ENCODE data around the gene PPFIBP2.
"Not testable (repeated sequence)": the region's sequence is repeated elsewhere in the genome, so short reads cannot be mapped to it uniquely, and the experiment has no call there.

Gene PPFIBP2

DNA sequence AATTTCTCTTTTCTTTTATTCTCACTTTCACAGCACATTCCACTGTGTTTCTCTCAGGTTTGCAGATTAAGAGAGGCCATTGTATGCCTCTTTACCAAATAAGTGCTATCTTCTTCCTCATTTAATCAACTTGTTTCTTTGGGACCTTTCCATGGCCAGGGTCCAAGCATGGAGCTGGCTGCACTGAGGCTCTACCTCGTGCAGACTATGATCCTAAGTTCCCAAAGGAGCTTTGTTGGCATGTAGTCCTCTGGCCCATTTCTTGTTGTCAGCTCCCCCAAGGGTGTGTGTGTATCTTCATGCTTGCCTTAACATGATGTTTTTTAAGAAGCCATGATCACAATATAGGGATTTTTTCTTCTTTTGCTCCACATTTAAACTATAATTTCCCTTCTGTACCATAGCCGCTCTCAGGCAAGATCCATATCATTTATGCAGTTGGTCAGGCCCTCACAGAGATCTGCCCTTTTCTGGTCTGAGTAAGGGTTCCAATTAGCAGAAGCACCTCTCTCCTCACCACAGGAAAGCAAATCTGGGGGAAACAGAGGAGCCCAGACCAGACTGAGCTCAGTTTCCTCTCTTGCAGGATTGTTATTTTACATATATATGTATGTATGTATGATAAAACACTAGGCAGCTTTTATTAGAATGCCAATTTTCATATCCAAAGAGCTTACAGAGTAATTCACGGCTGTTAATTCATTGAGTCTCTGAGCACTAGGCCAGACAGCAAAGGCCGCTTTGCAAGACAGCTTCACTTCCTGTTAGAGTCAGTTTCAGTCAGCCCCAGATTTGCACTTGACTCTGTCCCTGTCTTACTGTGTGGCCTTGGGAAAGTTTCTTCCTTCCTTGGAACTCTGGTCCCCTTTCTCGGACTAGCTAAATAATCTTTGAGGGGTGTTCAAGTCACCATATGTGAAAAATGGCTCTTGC is 125.2 kb downstream of the PPFIBP2 start:
- no peak for DNase-seq

DNA sequence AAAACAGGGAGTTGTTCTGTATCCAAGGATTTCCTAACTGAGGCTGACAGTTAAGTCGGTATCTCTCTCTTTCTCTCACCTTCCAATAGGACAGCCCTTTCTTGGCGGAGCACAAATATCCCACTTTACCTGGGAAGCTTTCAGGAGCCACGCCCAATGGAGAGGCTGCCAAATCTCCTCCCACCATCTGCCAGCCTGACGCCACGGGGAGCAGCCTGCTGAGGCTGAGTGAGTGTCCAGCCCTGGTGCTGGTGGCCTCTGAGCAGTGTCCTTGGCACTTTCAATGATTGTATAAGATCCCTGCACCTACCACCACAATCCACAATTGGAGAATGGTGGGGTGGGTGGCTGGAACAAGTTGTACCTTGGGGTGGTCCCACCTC is 125.8 kb downstream of the PPFIBP2 start:
- no peak for DNase-seq

DNA sequence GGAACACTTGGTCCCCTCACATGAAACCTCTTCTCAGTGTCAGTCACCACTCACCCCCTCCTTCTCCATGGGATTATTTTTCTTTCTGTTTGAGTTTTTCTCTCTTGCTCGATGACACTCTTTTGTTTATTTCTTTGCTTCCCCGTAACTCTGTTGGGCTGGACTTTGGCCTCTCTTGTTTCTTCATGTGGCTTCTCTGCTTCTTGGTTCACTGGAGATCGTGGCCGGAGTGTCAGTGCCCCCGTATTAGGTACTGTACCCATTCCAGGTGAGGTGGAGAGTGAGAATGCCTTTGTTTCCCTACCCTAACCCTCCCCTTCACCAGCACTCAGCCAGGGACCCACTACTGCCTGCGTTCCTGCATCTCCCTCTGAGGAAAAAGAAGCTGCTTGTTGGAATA is 127.0 kb downstream of the PPFIBP2 start:
- no peak for DNase-seq

DNA sequence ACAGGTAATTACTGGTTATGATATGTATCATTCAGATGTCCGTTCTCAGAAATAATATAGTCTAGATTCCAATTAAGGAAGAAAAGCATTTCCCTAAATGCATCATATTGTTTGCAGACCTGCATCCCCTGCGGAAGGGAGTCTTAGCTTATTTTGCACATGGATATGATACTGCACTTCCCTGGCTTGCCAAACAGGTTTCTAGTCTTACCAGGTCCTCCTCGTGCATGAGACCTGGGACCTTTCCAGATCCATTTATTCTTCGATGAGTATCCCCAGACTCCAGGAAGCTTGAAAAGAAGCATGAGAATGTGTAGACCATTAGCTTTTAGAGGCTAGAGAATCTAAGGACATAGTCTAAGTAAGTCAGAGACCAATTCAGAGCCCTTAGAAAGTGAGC is 128.9 kb downstream of the PPFIBP2 start:
- no peak for DNase-seq

DNA sequence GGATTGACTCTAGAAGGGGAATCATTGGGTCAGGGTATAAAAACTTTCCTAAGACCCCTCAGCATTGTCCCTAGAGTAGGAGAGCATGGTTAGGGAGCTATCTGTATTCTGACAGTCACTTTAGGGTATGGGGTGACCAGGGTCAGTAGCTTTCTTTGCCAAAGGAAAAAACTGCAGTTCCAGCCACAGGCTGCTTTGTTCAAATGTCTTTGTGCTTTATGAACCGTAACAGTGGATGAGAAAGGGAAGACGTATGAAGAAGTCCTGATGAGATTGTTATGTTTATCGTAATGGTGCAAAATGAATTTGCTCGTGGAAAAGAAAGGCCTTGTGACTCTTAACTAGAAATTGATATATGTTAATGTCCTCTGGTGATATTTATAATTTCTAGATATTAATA is 129.5 kb downstream of the PPFIBP2 start:
- DNase-seq, result no peak

DNA sequence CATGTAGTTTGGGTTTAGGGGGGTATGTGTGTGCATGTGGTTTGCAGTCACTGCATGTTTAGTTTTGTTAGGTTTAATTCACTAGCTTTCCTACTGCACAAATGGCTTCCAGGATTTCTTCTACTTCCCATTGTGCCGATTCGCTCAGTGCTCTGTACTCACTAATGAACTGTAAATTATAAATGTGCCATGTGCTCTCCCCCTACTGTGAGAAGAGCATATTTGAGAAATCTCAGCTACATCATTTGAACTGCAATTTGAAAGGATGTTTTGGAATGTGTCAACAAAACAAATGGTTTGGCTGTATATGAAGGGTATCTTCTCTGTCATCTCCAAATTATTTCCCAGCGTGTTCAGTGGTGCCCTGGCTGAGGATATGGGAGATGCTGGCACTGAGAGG is 131.4 kb downstream of the PPFIBP2 start:
- DNase-seq, result no peak

DNA sequence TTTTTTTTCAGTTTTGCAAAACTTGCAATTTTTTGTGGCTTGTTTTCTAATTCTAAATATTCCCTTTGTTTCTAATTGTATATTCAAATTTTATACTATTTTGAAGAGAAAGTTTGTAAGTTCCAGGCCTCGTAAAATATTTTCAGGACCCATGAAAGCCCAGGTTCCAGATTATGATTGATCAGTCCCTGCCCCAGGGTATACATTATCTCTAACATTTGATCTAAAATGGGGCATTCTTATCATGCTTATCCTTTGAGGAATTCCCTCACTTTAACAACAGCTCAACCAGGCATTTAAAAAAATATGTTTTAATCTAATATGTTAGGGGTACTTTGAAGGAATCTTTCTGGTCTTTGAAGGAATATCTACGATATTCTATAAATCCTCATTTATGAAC is 133.1 kb downstream of the PPFIBP2 start:
- no peak for DNase-seq

DNA sequence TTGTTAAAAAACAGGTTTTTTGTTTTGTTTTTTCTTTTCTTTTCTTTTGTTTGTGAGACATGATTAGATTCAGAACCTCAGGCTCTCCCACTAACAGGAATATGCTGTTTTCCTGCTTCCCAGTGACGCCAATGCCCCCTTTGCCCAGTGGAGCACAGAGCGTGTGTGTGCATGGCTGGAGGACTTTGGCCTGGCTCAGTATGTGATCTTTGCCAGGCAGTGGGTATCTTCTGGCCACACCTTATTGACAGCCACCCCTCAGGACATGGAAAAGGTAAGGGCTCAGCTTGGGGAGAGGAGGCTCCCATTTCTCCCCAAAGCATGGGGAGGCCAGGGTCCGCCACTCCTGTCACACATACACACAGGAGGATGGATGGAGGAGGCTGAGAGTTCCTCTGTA is 134.5 kb downstream of the PPFIBP2 start:
- no peak for DNase-seq

DNA sequence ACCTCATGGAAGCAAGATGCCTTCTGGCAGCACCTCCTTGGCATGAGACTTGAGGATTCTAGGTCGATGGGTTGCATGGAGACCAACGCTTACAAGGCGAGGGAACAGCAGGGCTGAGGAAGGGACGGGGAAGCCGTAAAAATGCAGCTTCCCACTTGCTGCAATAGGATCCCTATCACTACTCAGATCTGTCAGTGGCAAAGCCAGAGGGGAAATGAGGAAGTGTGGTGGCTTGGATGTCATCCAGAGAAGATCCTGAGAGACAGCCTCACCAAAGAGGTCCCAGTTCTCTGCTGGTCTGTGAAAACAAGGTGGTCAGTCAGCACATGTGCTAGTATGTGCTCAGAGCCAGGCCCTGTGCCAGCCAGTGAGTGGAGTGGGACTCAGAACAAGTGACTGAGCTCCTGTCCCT is 137.3 kb downstream of the PPFIBP2 start:
- DNase-seq, result no peak

DNA sequence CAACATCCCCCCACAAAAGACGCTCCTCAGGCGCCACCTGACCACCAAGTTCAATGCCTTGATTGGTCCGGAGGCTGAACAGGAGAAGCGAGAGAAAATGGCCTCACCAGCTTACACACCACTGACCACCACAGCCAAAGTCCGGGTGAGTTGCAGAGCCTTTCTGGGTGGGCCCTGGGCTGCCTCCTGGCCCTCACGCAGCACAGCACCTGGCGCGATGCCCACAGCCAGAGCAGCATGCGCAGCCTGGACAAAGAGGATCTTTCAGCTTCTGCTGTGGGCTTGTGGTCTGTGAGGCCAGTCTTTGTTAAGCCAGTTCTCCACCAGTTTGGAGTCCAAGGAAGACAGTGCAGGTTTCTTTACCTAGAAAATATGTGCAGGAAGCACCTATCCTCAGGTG is 137.9 kb downstream of the PPFIBP2 start:
- DNase-seq, result no peak

DNA sequence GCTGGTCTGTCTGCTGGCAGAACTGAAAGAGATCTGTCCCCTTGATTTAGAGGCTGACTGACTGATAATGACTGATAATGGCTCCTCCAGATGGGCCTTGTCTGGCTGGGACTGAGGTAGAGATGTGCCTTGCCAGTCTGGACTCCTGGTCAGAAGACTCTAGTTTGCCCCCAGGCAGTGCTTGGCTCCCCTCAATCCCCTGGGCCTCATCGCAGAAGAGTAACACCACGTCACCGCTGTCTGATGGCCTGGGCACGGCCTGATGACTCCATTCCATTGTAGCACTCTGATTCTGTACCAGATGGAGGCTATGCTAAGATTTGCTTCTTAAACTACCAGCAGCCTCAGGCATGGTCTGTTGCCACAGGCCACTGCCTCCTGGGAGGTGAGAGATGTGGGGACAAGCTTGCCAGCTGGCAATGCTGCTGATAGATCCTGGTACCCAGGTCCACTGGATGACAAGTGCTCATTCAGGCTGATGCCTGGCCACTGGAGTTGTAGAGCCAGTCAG is 140.5 kb downstream of the PPFIBP2 start:
- no peak for DNase-seq

DNA sequence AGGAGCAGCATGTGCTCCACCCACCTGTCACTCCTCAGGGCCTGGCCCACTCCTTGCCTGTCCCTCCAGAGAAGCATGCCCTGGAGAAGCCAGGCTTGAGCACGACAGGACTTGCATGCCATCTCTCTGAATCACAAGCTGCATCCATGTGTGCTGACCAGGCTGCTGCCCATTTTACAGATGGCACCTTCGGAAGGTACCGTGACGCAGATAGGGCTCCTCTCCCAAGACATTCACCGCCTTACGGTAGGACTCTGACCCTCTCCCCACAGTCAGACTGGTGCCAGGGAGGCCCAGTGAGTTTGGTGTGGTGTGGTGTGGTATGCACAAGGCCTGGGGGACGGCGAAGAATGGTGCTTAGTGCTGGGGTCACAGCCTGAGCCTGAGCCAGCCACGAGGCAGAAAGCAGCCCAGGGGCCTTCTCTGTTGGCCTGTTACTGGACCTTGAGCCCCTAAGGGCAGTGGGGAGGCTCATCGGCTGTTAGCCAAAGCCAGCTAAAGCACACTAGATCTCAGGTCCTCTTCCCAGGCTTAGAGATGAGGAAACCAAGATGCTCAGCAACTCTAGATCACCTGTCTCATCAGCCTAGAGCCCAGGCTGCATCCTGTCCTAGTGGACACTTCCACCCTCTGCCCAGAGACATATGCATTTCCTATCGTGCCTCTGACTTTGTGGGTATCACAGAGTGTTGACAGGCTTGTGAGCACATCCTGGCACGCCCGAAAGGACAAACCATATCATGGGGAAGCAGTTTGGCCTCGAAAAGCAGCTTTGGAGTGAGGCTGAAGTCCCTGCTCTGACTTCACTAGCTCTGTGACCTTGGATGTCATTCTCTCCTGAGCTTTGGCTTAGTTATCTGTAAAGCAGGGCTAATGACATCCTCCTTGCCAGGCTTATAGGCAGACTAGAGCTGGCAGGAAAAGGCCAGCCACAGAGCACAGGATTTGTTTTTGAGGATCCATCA is 141.7 kb downstream of the PPFIBP2 start:
- no peak for DNase-seq

DNA sequence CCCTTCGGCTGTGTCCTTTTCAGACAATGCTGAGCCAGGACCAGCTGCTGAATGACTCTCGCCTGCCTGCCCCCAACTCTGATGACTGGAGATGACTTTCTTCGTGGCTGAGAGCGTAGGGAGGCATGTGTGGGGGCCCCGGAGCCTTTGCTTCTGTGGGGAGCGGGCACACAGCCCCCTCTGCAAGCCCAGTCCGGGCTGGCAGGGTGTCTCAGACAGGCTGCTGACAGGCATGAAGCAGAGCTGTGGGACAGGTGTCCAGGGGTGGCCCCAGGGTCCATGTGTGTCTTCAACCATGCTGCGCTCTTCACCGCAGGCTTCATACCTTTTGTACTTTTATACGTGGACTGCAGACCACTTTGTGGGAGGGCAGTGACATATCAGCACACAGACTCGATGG is 142.9 kb downstream of the PPFIBP2 start:
- no peak for DNase-seq

DNA sequence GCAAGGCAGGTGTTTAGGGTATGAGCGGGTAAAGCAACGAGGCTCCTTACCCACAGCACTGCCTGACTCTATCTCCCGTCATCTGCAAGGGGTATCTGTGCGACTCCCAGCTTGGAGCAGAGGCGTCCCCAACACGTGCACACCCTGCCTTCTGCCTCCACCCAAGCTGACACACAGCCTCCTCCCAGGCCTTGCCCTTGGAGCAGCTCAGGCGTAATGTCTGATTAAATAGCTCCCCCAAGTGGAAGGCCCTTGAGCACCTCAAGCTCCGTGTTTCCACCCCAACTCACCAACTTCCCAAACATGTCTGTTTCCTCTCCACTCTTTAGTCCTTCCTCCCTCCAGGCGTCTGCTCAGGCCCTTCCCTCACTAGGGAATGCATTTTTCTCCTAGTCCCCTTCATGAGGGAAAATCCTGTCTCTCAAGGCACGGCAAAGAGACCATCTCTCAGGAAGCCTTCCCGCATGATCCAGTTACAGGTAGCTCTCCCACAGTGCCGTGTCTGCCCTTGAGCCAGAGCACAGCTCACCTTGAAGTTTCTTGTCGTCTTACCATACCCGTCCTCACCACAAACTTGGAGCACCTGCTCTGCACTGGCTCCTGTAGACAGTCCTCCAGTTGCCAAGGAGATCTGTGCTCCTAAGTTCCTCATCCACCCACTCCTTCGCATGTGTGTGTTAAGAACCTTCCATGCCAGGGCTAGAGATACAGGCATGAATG is 143.7 kb downstream of the PPFIBP2 start:
- peak; percentile 29 for DNase-seq

DNA sequence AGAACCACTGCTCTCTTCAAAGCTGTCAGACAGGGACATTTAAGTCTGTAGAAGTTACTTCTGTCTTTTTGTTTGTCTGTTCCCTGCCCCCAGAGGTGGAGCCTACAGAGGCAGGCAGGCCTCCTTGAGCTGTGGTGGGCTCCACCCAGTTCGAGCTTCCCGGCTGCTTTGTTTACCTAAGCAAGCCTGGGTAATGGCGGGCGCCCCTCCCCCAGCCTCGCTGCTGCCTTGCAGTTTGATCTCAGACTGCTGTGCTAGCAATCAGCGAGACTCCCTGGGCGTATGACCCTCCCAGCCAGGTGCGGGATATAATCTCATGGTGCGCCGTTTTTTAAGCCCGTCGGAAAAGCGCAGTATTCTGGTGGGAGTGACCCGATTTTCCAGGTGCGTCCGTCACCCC is 149.7 kb downstream of the PPFIBP2 start:
- not testable (repeated sequence) for DNase-seq

DNA sequence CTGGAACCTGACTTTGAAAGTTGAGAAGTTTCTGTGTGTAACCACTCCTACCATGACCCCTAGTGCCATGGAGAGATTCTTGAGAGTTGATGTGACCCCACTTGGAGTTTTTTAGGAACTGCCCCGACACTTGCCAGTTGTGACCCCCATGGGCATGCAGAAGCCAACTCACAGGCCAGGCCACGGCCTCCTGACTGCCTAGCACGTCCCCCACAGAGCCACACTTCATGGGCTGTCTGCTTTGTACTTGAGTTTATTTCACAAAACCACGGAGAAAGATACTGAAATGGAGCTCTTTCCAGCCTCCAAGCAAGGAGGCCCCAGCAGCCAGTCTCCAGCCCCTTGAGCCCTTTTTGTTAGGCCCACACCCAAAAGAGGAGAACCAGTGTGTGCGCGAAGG is 151.1 kb downstream of the PPFIBP2 start:
- no peak for DNase-seq

DNA sequence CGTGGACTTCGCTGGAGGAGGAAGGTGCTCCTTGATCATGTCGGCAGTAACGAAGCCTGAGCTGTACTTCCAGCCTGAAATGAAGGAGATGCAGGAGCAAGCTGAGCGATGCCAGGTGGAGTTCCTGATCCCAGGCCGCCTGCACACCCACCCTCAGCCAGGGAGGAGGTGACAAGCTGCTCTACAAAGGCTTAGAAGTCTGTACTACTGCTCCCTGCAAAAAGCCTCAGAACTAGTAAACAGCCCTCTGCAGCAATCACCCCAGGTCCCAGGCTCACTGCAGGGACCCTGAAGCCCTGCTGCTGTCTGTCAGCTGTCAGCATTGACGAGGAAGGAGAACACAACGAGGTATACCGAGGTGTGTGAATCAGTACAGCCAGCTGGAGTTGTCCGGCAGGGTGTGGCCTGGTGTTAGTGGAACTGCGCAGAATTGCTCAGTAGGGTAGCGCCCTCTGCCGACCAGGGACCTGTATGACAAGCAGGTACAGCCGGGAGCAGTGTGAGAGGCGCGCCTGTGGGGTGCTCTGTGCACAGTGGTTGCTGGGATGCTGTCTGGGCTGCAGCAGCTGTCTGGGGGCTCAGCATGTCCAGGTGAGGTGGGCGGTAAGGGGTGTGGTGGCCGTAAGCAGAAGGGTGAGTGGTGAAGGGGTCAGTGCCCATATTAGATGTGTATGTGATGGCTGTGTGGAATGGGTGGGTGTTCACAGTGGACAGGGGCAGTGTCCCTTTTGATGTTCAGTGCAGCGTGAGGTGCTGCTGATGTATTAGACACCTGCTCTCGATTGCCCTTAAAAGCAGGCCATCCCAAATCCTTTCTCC is 151.9 kb downstream of the PPFIBP2 start:
- DNase-seq, result peak; percentile 65

DNA sequence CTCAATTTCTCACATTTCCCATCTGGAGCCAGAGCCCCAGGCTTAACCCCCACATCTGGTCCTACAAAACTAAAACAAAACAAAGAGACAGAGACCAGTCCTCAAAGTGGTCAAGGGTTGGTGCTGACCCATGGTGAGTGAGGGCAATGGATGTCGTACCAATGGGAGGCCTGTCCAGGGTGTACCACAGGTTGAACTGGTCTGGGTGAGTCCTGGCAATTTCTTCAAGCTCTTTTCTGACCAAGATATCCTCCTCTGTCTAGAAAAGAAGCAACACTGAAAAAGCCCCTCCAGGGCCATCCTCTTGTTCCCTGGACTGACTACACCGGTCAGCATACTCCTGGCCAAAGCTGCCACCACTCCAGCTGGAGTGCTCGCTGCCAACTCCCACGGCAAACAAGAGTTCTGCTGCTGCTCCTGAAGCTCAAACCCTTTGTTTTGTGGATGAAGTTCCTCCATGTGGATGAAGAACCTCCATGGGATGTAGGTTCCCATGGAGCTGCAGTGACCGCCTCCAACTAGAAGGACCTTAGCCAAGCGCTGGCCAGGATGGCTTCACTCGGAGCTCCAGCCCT is 152.6 kb downstream of the PPFIBP2 start:
- no peak for DNase-seq

DNA sequence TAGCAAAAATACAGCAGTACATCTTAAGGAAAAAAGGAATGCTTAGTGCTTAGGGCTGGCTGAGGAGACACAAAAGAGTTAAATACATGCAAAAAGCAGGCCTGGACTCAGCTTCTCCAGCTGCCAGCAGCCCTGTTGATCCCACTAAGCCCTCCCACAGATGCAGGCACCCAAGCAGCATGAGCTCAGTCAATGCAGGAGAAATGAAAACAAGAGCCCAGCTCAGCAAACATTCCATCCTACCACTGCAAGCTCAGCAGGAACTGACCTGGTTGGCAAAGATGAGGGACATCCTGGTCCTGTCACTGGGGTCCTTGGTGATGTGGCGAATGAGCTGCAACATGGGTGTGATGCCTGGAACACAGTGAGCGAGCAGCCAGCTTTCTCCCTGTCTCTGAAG is 153.7 kb downstream of the PPFIBP2 start:
- no peak for DNase-seq

DNA sequence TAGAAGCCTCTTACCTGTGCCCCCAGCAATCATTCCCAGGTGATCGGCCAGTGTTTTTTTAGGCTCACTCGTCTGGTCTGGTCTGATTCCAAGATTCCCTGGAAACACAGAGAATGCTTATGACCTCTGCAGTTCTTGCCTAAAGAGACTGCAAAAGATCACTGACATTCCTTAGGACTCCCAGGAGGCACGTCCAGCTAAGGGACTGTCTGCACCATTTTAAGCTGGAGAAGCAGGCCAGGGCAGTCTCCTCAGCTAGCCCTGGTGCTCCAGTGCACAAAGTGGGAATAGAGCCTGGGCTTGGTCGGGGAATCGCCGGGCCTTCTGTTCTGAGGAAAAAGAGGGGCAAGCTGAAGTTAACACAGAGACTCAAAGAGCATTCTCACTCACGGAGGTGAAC is 154.7 kb downstream of the PPFIBP2 start:
- no peak for DNase-seq

DNA sequence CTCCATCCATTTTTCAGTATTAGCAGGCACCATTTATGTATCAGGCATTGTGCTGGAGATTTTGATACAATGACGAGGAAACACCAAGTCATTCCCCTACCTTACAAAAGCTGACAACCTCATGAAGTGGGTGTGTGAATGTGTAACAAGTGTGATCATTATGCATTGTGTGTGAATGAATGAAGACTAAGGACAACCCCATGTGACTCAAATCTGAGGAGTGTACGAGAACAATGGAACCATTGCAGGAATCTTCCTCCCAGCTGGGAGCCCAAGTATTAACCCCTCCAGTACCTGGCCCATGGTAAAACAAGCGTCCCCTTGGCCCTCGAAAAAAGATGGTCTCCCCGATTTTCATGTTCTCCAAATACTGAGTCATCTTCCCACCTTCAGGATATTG is 155.1 kb downstream of the PPFIBP2 start:
- no peak for DNase-seq

DNA sequence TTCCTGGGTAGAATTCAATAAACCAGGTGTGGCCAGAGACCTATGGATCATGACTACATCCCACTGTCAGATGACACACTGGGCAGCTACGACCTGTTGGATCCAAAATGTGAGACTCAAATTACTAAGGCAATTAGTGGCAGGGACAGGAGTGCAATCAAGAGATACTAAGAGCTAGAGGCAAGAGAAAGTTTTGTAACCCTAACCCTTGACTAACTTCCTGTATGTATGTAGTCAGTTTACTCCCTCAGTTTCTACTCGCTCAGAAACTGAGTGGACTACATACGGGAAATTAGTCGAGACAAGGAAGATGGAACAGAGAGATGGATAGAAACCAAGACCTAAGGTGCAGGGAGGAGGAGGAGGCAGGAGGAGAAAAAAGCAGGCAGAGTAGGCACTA is 156.8 kb downstream of the PPFIBP2 start:
- no peak for DNase-seq
